T-helper 1 cell treated with Interleukin-12 subunit alpha and Interleukin-12 subunit beta and Interleukin-4 antibody, amounts not matched to agents 30 μg/mL and 1 μg/mL, for 36 hours (primary cell): Measurements from ENCODE around the gene BMP10.

Experiments used
- H3K27ac Mint-ChIP-seq: one replicate; pipeline ENCODE4 v1.8.0; 2021; ENCODE audit warnings: mild to moderate bottlenecking, mixed read lengths
- H3K27me3 Mint-ChIP-seq: one replicate; pipeline ENCODE4 v1.8.0; 2021; ENCODE audit warnings: low read depth, mixed read lengths
- H3K36me3 Mint-ChIP-seq: one replicate; pipeline ENCODE4 v1.8.0; 2021; ENCODE audit warnings: low read depth, mixed read lengths
- H3K4me1 Mint-ChIP-seq: one replicate; pipeline ENCODE4 v1.8.0; 2021; ENCODE audit warnings: low read depth, mixed read lengths
- H3K4me3 Mint-ChIP-seq: one replicate; pipeline ENCODE4 v1.8.0; 2021; ENCODE audit warnings: mild to moderate bottlenecking, moderate library complexity, mixed read lengths
- H3K9me3 Mint-ChIP-seq: one replicate; pipeline ENCODE4 v1.8.0; 2021; ENCODE audit warnings: mixed read lengths

BMP10 gene

GRCh38 chr2:68871159-68871764 lies at the start of gene BMP10:
Gene BMP10, minus strand, starts transcription at chr2:68871397. Its CDS starts 39 bp downstream, at chr2:68871358.
- Mint-ChIP-seq H3K4me1 (no peaks in the 10 kb centered on the region), H3K27me3 (peaks cover 19% of the 10 kb centered on the region), H3K36me3 (no peaks in the 10 kb centered on the region), H3K27ac (no peak within 1 kb of the TSS), H3K4me3 (no peak within 1 kb of the TSS), H3K9me3 (peaks cover 6% of the 10 kb centered on the region)

- H3K4me1 Mint-ChIP-seq = peaks cover 8% of the 10 kb centered on the region
- H3K27me3 Mint-ChIP-seq = peaks cover 4% of the 10 kb centered on the region
- H3K27ac Mint-ChIP-seq = no peak overlapping the region
- no peak overlapping the region for H3K4me3 Mint-ChIP-seq
- H3K9me3 Mint-ChIP-seq = no peaks in the 10 kb centered on the region
- peaks cover 1% of the 10 kb centered on the region for H3K36me3 Mint-ChIP-seq
Observed at GRCh38 chr2:68920481-68921170, 49.4 kb upstream of the BMP10 start.

DNA sequence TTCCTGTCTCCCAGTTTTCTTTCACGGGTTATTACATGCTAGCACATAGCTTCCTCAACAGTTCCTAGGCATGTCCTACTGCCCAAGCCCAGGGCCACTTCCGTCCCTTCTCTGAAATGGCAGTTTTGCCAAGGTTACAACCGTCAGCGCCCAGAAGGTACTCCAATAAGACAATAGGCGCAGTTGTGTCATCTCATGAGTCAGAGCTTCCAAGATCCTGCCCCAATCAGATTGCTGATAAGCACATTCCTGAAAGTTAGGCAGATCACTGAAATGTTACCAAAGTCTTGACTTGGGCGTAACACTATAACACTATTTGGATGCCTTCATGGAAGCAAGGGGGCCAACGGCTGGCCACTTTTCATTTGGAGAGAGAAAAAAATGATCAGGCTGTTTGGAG lies 47.3 kb upstream of the BMP10 start:
- H3K27me3 Mint-ChIP-seq = peaks cover 4% of the 10 kb centered on the region
- H3K9me3 Mint-ChIP-seq = no peaks in the 10 kb centered on the region
- peaks cover 9% of the 10 kb centered on the region for H3K4me1 Mint-ChIP-seq
- peaks cover 5% of the 10 kb centered on the region for H3K36me3 Mint-ChIP-seq
- no peak overlapping the region for H3K4me3 Mint-ChIP-seq
- no peak overlapping the region for H3K27ac Mint-ChIP-seq

- H3K36me3 Mint-ChIP-seq = peaks cover 5% of the 10 kb centered on the region
- H3K27ac Mint-ChIP-seq = no peak overlapping the region
- peaks cover 9% of the 10 kb centered on the region for H3K4me1 Mint-ChIP-seq
- peaks cover 4% of the 10 kb centered on the region for H3K27me3 Mint-ChIP-seq
- no peak overlapping the region for H3K4me3 Mint-ChIP-seq
- no peaks in the 10 kb centered on the region for H3K9me3 Mint-ChIP-seq
Observed at GRCh38 chr2:68917034-68917718, 46.0 kb upstream of the BMP10 start.

- peaks cover 11% of the 10 kb centered on the region for H3K4me1 Mint-ChIP-seq
- H3K4me3 Mint-ChIP-seq = no peak overlapping the region
- H3K27ac Mint-ChIP-seq = no peak overlapping the region
- peaks cover 4% of the 10 kb centered on the region for H3K27me3 Mint-ChIP-seq
- peaks cover 5% of the 10 kb centered on the region for H3K36me3 Mint-ChIP-seq
- no peaks in the 10 kb centered on the region for H3K9me3 Mint-ChIP-seq
Observed at GRCh38 chr2:68916226-68916625, 45.0 kb upstream of the BMP10 start.

- H3K36me3 Mint-ChIP-seq = peaks cover 5% of the 10 kb centered on the region
- peaks cover 1% of the 10 kb centered on the region for H3K27me3 Mint-ChIP-seq
- no peak overlapping the region for H3K27ac Mint-ChIP-seq
- H3K4me3 Mint-ChIP-seq = no peak overlapping the region
- H3K9me3 Mint-ChIP-seq = no peaks in the 10 kb centered on the region
- H3K4me1 Mint-ChIP-seq = peaks cover 14% of the 10 kb centered on the region
Observed at GRCh38 chr2:68915393-68915792, 44.2 kb upstream of the BMP10 start.

GRCh38 chr2:68913359-68913758 lies 42.2 kb upstream of the BMP10 start:
- Mint-ChIP-seq H3K9me3 (no peaks in the 10 kb centered on the region), H3K36me3 (peaks cover 9% of the 10 kb centered on the region), H3K27ac (no peak overlapping the region), H3K4me3 (no peak overlapping the region), H3K4me1 (peaks cover 32% of the 10 kb centered on the region), H3K27me3 (no peaks in the 10 kb centered on the region)

DNA sequence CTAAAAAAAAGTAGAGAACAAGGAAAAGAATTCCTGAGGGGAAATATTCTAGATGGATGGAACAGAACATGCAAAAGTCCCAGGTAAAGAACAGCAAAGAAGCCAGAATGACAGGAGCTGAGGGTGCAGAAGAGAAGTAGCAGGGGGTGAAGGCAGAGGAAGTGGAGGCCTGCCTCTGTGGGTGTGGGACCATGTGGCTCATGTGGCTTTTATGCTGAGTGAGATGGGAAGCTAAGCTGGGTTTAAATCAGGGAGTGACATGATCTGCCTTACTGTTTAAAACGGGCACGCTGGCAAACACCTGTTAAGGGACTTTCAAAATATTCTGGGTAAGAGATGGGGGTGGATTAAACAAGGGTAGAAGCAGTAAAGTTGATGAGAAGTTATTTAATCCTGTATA lies 41.5 kb upstream of the BMP10 start:
- H3K27me3 Mint-ChIP-seq = no peaks in the 10 kb centered on the region
- H3K9me3 Mint-ChIP-seq = no peaks in the 10 kb centered on the region
- no peak overlapping the region for H3K4me3 Mint-ChIP-seq
- H3K4me1 Mint-ChIP-seq = peaks cover 38% of the 10 kb centered on the region
- H3K36me3 Mint-ChIP-seq = peaks cover 9% of the 10 kb centered on the region
- H3K27ac Mint-ChIP-seq = no peak overlapping the region

- no peaks in the 10 kb centered on the region for H3K9me3 Mint-ChIP-seq
- H3K36me3 Mint-ChIP-seq = peaks cover 11% of the 10 kb centered on the region
- peaks cover 42% of the 10 kb centered on the region for H3K4me1 Mint-ChIP-seq
- no peak overlapping the region for H3K4me3 Mint-ChIP-seq
- H3K27ac Mint-ChIP-seq = no peak overlapping the region
- H3K27me3 Mint-ChIP-seq = no peaks in the 10 kb centered on the region
Observed at GRCh38 chr2:68912111-68912510, 40.9 kb upstream of the BMP10 start.

DNA sequence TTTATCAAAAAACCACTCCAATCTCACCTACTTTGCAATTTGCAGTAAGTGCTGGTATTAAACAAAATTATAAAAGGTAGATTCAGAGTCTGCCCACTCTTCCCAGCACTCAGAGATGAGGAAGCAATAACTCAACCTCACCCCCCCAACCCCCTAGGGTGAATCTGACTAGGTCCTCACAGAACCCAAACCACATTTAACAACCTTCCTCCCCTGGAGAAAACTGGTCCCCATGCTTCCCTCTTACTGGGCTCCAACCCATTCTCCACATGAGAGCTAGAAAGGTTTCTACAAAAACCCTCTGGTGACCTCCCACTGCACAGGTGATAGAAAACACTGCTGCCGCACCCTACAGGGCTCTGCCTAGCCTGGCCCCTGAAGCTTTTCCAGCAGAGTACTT lies 40.5 kb upstream of the BMP10 start:
- Mint-ChIP-seq H3K36me3 (peaks cover 11% of the 10 kb centered on the region), H3K4me1 (peaks cover 42% of the 10 kb centered on the region), H3K27ac (no peak overlapping the region), H3K27me3 (no peaks in the 10 kb centered on the region), H3K4me3 (no peak overlapping the region), H3K9me3 (no peaks in the 10 kb centered on the region)

DNA sequence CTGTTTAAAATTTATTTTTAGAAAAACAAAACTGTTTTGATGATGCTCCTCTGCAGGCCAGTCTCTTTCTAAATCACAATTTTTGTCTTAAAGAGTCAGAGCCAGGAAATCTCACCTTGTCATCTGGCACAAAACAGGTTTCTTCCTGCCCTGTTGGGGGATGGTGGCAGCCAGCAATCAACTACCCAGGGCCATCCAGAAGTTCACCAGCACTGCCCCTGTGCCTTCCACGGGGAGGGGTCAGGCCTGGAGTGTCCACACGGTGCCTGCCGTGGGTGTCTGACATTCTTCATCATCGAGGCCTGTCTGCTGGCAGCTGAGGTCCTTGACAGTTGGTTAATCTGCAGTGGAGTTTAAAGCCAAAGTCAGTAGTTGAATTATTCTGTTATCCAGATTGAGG lies 40.0 kb upstream of the BMP10 start:
- Mint-ChIP-seq H3K27ac (peak overlapping the region; percentile 45), H3K4me1 (peaks cover 42% of the 10 kb centered on the region), H3K36me3 (peaks cover 11% of the 10 kb centered on the region), H3K9me3 (no peaks in the 10 kb centered on the region), H3K4me3 (no peak overlapping the region), H3K27me3 (no peaks in the 10 kb centered on the region)

DNA sequence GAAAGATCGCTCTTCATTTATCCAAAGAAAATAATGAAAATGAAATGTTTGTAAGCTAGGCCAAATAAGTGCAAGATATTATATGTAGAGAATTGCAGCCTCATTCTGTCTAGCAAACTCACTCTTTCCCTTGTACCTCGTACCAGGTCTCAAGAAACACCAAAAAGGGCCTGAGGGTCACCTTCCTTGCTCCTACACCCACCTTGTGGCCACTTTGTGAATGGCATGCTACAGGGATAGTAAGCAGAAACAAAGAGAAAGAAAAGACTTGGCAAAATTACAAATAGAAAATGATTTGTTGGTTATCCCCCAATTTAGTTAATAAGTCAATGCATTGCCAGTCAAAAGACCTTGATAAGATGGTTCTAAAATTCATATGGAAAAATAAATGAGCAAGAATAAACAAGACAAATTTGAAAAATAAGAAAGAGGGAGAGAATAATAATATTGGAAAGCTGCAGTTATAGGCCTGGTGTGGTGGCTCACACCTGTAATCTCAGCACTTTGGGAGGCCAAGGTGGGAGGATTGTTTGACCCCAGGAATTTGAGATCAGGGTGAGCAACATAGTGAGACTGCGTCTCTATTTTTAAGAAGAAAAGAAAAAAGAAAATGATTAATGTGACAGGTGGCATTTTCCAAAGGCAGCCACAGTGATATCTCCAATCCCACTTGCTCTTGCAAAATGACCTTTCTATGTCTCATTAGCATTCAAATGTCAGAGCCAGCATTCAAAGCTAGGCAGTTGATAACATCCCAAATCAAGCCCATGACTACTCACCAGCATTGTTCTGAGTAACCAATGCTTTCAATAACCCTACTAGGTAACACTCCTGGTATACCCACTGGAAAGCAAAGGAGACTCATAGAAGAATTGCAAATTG lies 38.8 kb upstream of the BMP10 start:
- Mint-ChIP-seq H3K27me3 (no peaks in the 10 kb centered on the region), H3K27ac (peak overlapping the region; percentile 85), H3K4me3 (peak overlapping the region; percentile 48), H3K36me3 (peaks cover 6% of the 10 kb centered on the region), H3K4me1 (peaks cover 36% of the 10 kb centered on the region), H3K9me3 (no peaks in the 10 kb centered on the region)

DNA sequence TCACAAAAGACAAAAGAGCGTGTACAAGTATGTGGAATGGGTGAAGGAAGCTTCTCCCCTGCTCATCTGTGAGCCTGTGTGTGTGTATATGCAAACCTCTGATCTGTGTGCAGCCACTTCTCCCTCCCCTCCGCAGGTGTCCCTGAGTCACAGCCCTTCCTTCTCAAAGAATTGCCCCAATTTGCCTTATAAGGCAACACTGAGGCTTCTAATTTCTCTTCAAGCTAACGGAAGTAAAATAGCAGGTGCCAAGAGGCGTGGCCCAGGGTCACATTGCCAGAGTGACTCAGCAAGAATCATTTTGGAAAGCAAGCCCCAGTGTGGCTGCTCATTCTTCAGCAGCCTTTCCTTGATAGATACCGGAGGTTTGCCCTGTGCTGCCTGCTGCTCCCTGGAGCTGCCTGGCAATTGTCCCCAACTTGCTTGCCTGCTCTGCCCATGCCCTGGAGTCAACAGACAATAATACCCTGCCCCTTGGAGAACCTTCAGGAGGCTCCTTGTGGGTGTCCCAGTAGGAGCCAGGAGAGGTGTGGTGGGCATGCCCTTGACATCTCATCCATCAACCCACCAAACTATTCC lies 37.3 kb upstream of the BMP10 start:
- H3K27ac Mint-ChIP-seq = peak overlapping the region; percentile 89
- H3K9me3 Mint-ChIP-seq = peaks cover 11% of the 10 kb centered on the region
- no peaks in the 10 kb centered on the region for H3K27me3 Mint-ChIP-seq
- peak overlapping the region; percentile 47 for H3K4me3 Mint-ChIP-seq
- H3K4me1 Mint-ChIP-seq = peaks cover 33% of the 10 kb centered on the region
- peaks cover 12% of the 10 kb centered on the region for H3K36me3 Mint-ChIP-seq

GRCh38 chr2:68907920-68908253 lies 36.7 kb upstream of the BMP10 start:
- peak overlapping the region; percentile 43 for H3K4me3 Mint-ChIP-seq
- peaks cover 16% of the 10 kb centered on the region for H3K36me3 Mint-ChIP-seq
- H3K4me1 Mint-ChIP-seq = peaks cover 33% of the 10 kb centered on the region
- H3K27ac Mint-ChIP-seq = peak overlapping the region; percentile 89
- H3K9me3 Mint-ChIP-seq = peaks cover 15% of the 10 kb centered on the region
- no peaks in the 10 kb centered on the region for H3K27me3 Mint-ChIP-seq
